ENCODE measurements around the gene NAA16. TPM values are rescaled to one million over a fixed set of nuclear protein-coding genes. Genes with fewer than 3 reads are reported as not detected.

NAA16 gene
- total RNA-seq, 1 experiment from 2014 or later = 12.0 TPM

- no peak for DNase-seq (ENCODE audit: low read depth)
Observed at GRCh38 chr13:41304551-41304950, 6.5 kb upstream of the NAA16 start.

- DNase-seq (ENCODE audit: low read depth) = no peak
Observed at GRCh38 chr13:41306271-41307145, 4.6 kb upstream of the NAA16 start.

- DNase-seq (ENCODE audit: low read depth) = no peak
Observed at GRCh38 chr13:41307884-41308640, 3.0 kb upstream of the NAA16 start.

- peak; percentile 32 for DNase-seq (ENCODE audit: low read depth)
Observed at GRCh38 chr13:41311406-41312175, 524 bp downstream of the NAA16 start.

GRCh38 chr13:41312176-41312500, 1.1 kb downstream of the NAA16 start:
- peak; percentile 48 for DNase-seq (ENCODE audit: low read depth)

- no peak for DNase-seq (ENCODE audit: low read depth)
Observed at GRCh38 chr13:41313117-41313516, 2.0 kb downstream of the NAA16 start.

GRCh38 chr13:41313659-41314197, 2.7 kb downstream of the NAA16 start:
- no peak for DNase-seq (ENCODE audit: low read depth)

- DNase-seq (ENCODE audit: low read depth) = no peak
Observed at GRCh38 chr13:41315443-41316047, 4.5 kb downstream of the NAA16 start.

- DNase-seq (ENCODE audit: low read depth) = no peak
Observed at GRCh38 chr13:41317243-41317642, 6.2 kb downstream of the NAA16 start.

- no peak for DNase-seq (ENCODE audit: low read depth)
Observed at GRCh38 chr13:41325752-41326151, 14.7 kb downstream of the NAA16 start.

- DNase-seq (ENCODE audit: low read depth) = no peak
Observed at GRCh38 chr13:41326661-41327060, 15.6 kb downstream of the NAA16 start.

- no peak for DNase-seq (ENCODE audit: low read depth)
Observed at GRCh38 chr13:41327994-41328790, 17.1 kb downstream of the NAA16 start.

- no peak for DNase-seq (ENCODE audit: low read depth)
Observed at GRCh38 chr13:41332829-41333228, 21.8 kb downstream of the NAA16 start.

GRCh38 chr13:41334810-41335209, 23.7 kb downstream of the NAA16 start:
- no peak for DNase-seq (ENCODE audit: low read depth)

- DNase-seq (ENCODE audit: low read depth) = no peak
Observed at GRCh38 chr13:41344358-41344757, 33.3 kb downstream of the NAA16 start.

- DNase-seq (ENCODE audit: low read depth) = no peak
Observed at GRCh38 chr13:41345165-41345913, 34.3 kb downstream of the NAA16 start.

GRCh38 chr13:41345914-41346589, 35.0 kb downstream of the NAA16 start:
- DNase-seq (ENCODE audit: low read depth) = no peak

- peak; percentile 46 for DNase-seq (ENCODE audit: low read depth)
Observed at GRCh38 chr13:41352935-41353840, 42.1 kb downstream of the NAA16 start.

Data from RPMI7951 (cell line).